ENCODE measurements around the gene FBXW7. TPM values are rescaled to one million over a fixed set of nuclear protein-coding genes. Genes with fewer than 3 reads are reported as not detected.
"Not testable (repeated sequence)": the region's sequence is repeated elsewhere in the genome, so short reads cannot be mapped to it uniquely, and the experiment has no call there.

The FBXW7 gene
- total RNA-seq, 1 experiment from 2014 or later, result 24.3 TPM

GRCh38 chr4:152544533-152544932 is 8.6 kb upstream of the FBXW7 start:
- not testable (repeated sequence) for DNase-seq (ENCODE audit: low read depth)

DNA sequence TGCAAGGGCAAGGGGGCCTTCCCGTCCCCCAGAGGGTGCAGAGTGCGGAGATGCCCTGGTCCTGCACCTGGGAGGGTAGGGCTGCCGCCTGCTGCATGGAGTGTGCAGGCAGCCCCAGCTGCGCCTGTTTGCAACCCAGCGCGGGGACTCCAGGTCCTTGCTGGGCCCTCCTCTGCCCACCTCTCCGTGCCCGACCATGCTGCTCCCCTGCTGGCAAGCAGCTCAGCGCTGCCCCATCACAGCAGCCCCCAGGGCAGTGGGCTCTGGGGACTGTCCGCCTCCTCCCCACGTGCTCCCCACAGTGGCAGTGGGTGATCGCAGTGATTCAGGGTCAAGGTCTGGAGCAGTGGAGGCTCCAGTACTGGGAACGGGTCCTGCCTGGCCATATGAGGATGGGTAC is 5.0 kb upstream of the FBXW7 start:
- DNase-seq (ENCODE audit: low read depth), result no peak

- no peak for DNase-seq (ENCODE audit: low read depth)
Measured at GRCh38 chr4:152540293-152540674, 4.4 kb upstream of the FBXW7 start.

- no peak for DNase-seq (ENCODE audit: low read depth)
Measured at GRCh38 chr4:152539556-152540292, 3.8 kb upstream of the FBXW7 start.

DNA sequence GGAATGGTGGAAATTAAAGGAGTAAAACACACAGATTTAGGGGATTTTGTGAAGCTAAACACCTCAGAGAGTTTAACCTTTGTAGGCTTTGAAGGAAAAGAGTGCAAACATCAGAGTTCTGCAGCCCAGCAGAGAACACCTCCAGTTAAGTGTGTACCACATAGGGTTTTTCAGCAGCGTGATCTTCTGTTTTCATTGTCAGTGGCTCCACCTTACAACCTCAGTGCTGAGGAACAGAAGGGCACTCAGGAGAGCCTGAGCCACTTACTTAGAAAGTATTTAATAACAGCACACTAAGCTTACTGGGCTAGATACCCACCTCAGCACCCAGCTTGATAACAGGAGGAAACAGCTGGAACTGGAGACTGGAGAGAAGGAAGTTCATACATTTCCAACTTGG is 2.0 kb upstream of the FBXW7 start:
- DNase-seq (ENCODE audit: low read depth), result no peak

- peak; percentile 33 for DNase-seq (ENCODE audit: low read depth)
Measured at GRCh38 chr4:152536545-152537182, 772 bp upstream of the FBXW7 start.

DNA sequence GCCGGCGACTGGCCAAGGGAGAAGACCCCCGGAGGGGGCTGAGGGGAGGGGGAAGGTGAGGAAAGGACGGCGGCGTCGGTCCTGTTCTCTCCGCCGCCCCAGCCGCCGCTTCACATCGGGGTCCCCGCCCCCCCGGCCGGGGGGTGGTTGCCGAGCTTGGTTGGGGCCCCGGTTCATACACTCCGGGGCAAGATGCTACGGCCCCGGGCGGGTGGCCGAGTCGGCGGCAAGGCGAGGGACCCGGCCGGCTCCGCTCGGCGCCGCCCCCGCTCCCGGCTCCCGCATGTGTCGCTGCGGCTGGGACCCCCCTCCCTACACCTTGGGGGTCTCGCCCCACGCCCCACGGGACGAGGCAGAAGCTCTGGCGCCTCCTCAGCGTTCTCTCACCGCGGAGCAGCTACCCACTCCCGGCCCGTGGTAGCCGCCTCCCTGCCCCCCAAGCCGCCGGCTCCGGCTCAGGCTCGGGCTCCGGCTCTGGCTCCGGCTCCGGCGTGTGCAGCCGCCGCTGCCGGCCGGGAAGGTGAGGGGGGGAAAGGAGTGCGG is 461 bp downstream of the FBXW7 start:
- DNase-seq (ENCODE audit: low read depth), result no peak

DNA sequence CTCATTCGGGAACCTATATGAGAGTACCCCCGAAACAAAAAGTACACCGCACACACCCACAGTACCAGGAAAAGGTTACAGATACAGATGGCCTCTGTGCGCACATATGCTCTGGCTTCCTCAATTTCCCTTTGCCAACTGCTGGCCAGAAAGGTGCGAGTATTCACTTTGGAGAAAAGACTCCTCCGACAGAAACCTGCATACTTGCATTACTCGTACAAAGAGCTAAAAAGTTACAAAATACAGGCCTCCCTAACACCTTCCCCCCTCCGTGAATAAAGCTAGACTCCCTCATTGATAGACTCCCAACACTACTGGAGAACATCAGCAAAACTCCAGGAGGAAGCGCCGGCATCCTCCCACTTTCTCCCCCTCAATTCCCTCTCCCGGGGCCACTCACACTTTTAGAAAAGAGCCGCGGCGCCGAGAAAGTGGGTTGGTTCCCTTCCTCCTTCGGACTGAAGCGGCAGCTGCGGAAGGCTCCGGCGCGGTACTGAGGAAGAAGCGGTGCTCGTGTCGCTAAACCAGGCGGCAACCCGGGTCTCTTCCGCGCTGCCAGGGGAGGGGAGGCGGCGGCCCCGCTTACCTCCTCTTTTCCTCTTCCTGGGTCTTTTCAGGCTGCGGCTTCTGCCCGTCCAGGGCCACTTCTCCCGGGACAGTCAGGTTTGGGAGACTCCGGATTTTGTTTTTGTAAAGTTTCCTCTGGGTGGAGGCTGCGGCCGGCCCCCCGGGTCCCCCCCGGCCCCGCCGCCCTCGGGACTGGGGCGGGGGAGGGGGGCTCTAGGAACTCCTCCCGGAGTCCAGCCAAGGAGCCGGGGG is 1.1 kb downstream of the FBXW7 start:
- peak; percentile 15 for DNase-seq (ENCODE audit: low read depth)

DNA sequence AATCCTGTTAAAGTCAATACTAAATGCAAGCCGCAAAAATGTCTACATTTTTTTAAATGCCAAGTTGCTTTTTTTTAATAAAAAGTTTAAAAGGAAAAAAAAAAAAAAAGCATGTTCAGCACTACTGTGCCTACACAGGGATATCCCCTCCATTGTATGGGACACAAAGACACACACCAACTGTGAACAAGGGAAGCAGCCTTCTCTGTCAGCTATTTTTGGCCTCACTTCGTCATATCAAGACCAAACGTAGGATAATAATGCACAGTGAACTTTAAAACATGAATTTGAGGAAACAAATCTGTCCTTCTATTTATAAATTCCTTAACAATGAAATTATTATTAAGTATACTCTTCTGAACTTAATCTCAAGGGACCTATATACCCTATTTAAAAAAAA is 4.4 kb downstream of the FBXW7 start:
- no peak for DNase-seq (ENCODE audit: low read depth)

- no peak for DNase-seq (ENCODE audit: low read depth)
Measured at GRCh38 chr4:152530600-152530999, 5.3 kb downstream of the FBXW7 start.

- DNase-seq (ENCODE audit: low read depth), result no peak
Measured at GRCh38 chr4:152529880-152530279, 6.0 kb downstream of the FBXW7 start.

DNA sequence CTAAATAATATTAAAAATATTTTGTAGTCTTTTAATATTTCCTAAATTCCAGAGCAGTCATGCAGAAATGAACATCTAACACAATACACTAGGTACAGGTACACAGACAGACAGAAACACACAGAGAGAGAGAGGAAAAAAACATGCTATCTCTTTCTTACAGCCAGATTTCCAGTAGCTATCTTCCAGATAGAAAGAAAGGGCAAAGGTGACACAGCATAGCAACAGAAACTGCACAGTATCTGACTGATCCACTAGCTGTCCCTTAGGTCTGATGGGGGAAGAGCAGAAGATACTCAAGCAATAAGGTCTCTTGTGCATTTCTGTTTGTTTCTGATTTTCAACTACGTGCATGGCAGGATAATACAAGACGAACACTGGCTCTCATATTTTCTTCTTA is 7.8 kb downstream of the FBXW7 start:
- no peak for DNase-seq (ENCODE audit: low read depth)

DNA sequence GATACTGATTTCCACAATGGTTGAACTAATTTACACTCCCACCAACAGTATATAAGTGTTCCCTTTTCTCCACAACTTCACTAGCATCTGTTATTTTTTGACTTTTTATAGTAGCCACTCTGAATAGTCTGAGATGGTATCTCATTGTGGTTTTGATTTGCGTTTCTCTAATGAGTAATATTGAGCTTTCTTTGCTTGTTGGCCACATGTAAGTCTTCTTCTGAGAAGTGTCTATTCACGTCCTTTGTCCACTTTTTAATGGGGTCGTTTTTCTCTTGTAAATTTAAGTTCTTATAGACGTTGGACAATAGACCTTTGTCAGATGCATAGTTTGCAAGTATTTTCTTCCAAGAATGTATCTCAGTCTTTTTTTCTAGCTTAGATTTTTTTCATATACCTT is 10.0 kb downstream of the FBXW7 start:
- DNase-seq (ENCODE audit: low read depth), result no peak

- DNase-seq (ENCODE audit: low read depth), result no peak
Measured at GRCh38 chr4:152524427-152524826, 11.5 kb downstream of the FBXW7 start.

- no peak for DNase-seq (ENCODE audit: low read depth)
Measured at GRCh38 chr4:152523731-152524130, 12.2 kb downstream of the FBXW7 start.

DNA sequence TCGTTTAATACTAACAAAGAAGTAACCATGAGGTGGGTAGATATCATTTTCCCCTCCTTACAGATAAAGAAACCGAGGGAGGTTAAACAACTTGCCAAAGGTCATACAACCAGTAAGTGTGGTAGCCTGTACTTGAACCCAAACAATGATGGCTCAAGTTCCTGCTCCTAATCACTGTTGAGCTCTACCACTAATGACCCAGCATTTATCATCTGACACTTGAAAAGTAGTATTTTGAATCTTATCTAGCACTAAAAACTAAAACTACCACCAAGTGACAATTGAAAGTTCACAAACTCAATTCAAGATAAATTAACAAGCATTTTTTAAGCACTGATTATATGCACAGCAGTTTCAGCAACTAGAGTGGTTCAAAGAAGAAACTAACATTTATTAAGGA is 13.1 kb downstream of the FBXW7 start:
- no peak for DNase-seq (ENCODE audit: low read depth)

GRCh38 chr4:152522245-152522644 is 13.6 kb downstream of the FBXW7 start:
- no peak for DNase-seq (ENCODE audit: low read depth)

DNA sequence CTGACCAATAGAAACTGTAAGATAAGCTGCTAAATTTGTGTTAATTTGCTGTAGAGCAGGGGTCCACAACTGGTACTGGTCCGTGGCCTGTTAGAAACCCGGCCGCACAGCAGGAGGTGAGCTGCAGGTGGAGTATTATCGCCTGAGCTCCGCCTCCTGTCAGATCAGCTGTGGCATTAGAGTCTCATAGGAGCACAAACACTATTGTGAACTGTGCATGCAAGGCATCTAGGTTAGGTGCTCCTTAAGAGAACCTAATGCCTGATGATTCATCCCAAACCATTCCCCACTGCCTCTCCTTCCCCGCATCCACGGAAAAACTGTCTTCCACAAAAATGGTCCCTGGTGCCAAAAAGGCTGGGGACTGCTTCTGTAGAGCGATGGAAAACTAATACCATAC is 19.7 kb downstream of the FBXW7 start:
- peak; percentile 18 for DNase-seq (ENCODE audit: low read depth)

- peak; percentile 36 for DNase-seq (ENCODE audit: low read depth)
Measured at GRCh38 chr4:152515678-152516077, 20.2 kb downstream of the FBXW7 start.

DNA sequence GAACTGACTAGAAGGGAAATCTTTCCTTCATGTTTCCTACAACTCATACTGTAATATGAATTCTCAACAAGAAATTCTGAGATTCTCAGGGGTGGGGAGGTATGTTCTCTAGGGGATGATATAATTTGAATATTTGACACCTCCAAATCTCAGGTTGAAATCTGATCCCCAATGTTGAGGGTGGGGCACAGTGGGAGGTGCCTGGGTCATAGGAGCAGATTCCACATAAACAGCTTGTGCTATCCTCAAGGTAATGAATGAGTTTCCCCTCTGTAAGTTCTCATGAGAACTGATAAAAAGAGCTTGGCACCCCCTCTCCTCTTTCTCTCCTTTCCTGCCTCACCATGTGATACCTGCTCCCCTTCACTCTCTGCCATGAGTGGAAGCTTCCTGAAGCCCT is 21.5 kb downstream of the FBXW7 start:
- DNase-seq (ENCODE audit: low read depth), result no peak

DNA sequence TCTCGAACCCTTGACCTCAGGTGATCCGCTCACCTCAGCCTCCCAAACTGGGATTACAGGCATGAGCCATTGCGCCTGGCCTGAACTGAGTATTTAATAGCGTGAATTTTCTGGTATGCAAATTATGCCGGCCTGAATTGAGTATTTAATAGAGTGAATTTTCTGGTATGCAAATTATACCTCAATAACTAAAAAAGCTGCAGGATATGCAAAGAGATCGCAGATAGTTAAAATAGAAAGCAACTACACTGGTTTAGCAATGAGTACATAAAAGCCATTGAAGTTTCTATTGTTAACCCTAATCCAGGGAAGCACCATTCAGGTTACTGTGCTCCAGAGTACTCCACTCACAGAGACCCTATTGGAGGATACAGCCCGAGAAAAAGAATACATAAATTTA is 22.8 kb downstream of the FBXW7 start:
- DNase-seq (ENCODE audit: low read depth), result no peak

- no peak for DNase-seq (ENCODE audit: low read depth)
Measured at GRCh38 chr4:152512483-152512882, 23.4 kb downstream of the FBXW7 start.

Measured in RPMI7951 (cell line).